CD4-positive, CD25-positive, alpha-beta regulatory T cell (primary cell): ENCODE data around the gene CLPTM1L. TPM values are rescaled to one million over a fixed set of nuclear protein-coding genes. Genes with fewer than 3 reads are reported as not detected.
"Not testable (repeated sequence)": the region's sequence is repeated elsewhere in the genome, so short reads cannot be mapped to it uniquely, and the experiment has no call there.

ENCODE experiments used
- ATAC-seq, 2 donors: fragments of 150-1000 bp; cut with Tn5 transposase; one replicate each; pipeline ENCODE4 v1.10.0; 2021; ENCODE audit warnings: low read depth in 2 of 2, moderate number of reproducible peaks in 2 of 2, moderate library complexity in 1 of 2
- DNase-seq, 3 donors: peaks; one replicate each; pipeline versions ENCODE4 v3.0.0 to v3.0.0-alpha.2; 2012 to 2022; ENCODE audit warnings: mixed read lengths in 1 of 3
- H3K27ac ChIP-seq: one replicate; pipeline ENCODE4 v1.7.0; 2013; ENCODE audit warnings: mild to moderate bottlenecking, low read length; ENCODE audit not compliant: insufficient read depth, poor library complexity, severe bottlenecking
- H3K27me3 ChIP-seq: one replicate; pipeline ENCODE4 v1.7.0; 2013; ENCODE audit warnings: low read length; ENCODE audit not compliant: control insufficient read depth, insufficient read depth
- H3K36me3 ChIP-seq: one replicate; pipeline ENCODE4 v1.7.0; 2013; ENCODE audit warnings: mild to moderate bottlenecking, low read length, moderate library complexity; ENCODE audit not compliant: control insufficient read depth, insufficient read depth
- H3K4me1 ChIP-seq: 2 replicates; pipeline ENCODE4 v1.7.0; 2013; ENCODE audit warnings: mild to moderate bottlenecking, low read length; ENCODE audit not compliant: insufficient read depth, control insufficient read depth, poor library complexity, severe bottlenecking
- H3K4me3 ChIP-seq: one replicate; pipeline ENCODE4 v1.7.0; 2013; ENCODE audit warnings: low read depth, mild to moderate bottlenecking, low read length, moderate library complexity
- H3K9me3 ChIP-seq, 2 experiments: 1 replicate in 1 of 2; 2 replicates in 1 of 2; pipeline ENCODE4 v1.7.0; 2013; ENCODE audit warnings: low read length in 2 of 2, mild to moderate bottlenecking in 1 of 2, moderate library complexity in 1 of 2; ENCODE audit not compliant: control insufficient read depth in 2 of 2
- H3K27ac Mint-ChIP-seq, 3 donors: one replicate each; pipeline ENCODE4 v1.8.0; 2020 to 2022; ENCODE audit warnings: mild to moderate bottlenecking in 3 of 3, mixed read lengths in 3 of 3, moderate library complexity in 2 of 3
- H3K27me3 Mint-ChIP-seq: one replicate; pipeline ENCODE4 v1.8.0; 2022; ENCODE audit warnings: mild to moderate bottlenecking, mixed read lengths
- H3K36me3 Mint-ChIP-seq: one replicate; pipeline ENCODE4 v1.8.0; 2020; ENCODE audit warnings: mixed read lengths
- H3K4me1 Mint-ChIP-seq, 4 donors: one replicate each; pipeline ENCODE4 v1.8.0; 2020 to 2022; ENCODE audit warnings: mixed read lengths in 4 of 4, mild to moderate bottlenecking in 1 of 4
- H3K4me3 Mint-ChIP-seq, 4 donors: one replicate each; pipeline ENCODE4 v1.8.0; 2020 to 2022; ENCODE audit warnings: mild to moderate bottlenecking in 4 of 4, mixed read lengths in 4 of 4, moderate library complexity in 3 of 4
- H3K9me3 Mint-ChIP-seq, 7 donors: one replicate each; pipeline ENCODE4 v1.8.0; 2020 to 2022; ENCODE audit warnings: mixed read lengths in 7 of 7, mild to moderate bottlenecking in 3 of 7, moderate library complexity in 2 of 7
- polyA plus RNA-seq, 4 donors: library from polyadenylated mRNA; unstranded; fragments of 300-500 nt; fragmentation: Illumina TruSeq; gene quantifications; one replicate each; pipeline ENCODE4 v1.2.3, GENCODE V29; 2021
- total RNA-seq: library from RNA; stranded (reverse); gene quantifications from one replicate; pipeline ENCODE4 v1.2.3, GENCODE V29; 2022

The CLPTM1L gene
- total and polyA plus RNA-seq, 5 donors from 2014 or later, result 25.3 to 104 (median 58.8) TPM

DNA sequence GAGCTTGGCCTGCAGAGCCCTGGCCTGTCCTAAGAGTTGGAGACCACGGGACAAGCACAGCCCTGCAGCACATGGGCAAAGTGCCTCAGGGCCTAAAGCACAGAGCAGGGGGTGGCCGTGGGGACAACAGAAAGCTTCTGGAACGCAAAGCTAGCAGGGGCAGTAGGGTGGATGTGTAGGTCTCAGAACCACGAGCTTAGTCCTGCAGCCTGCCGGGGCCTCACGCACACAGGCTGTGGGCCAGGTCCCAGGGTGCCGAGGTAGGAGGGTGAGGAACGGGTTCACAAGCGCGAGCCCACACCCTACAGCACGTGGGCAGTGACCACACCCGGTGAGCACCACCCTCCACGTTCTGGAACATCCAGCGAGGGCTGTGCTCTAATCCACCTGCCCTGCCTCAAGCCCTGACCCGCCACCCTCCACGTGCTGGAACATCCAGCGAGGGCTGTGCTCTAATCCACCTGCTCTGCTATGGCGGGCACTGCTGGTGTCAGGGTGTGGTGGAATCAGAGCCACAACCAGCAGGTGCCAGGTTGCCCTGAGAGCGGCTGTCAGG, 9.3 kb downstream of the CLPTM1L start:
- H3K27ac ChIP-seq, result no peak overlapping the region
- no peaks in the 10 kb centered on the region for H3K27me3 ChIP-seq
- no peaks in the 10 kb centered on the region for H3K9me3 ChIP-seq
- Mint-ChIP-seq H3K4me1 (peaks cover 0 to 19% (median 7%) of the 10 kb centered on the region in 4 donors), H3K27ac (no peak overlapping the region), H3K36me3 (peaks cover 29% of the 10 kb centered on the region), H3K27me3 (no peaks in the 10 kb centered on the region), H3K4me3 (no peak overlapping the region), H3K9me3 (no peaks in the 10 kb centered on the region)
- no peak overlapping the region for H3K4me3 ChIP-seq
- H3K4me1 ChIP-seq, result peaks cover 3% of the 10 kb centered on the region
- peaks cover 88% of the 10 kb centered on the region for H3K36me3 ChIP-seq
- DNase-seq (no peak), ATAC-seq (no peak)

GRCh38 chr5:1334831-1335539, 9.9 kb downstream of the CLPTM1L start:
- Histone ChIP-seq H3K4me3 (no peak overlapping the region), H3K27ac (no peak overlapping the region), H3K36me3 (peaks cover 88% of the 10 kb centered on the region), H3K27me3 (no peaks in the 10 kb centered on the region), H3K4me1 (peaks cover 3% of the 10 kb centered on the region), H3K9me3 (no peaks in the 10 kb centered on the region)
- Mint-ChIP-seq H3K27ac (no peak overlapping the region), H3K4me3 (no peak overlapping the region), H3K36me3 (peaks cover 25% of the 10 kb centered on the region), H3K4me1 (peaks cover 0 to 18% (median 2%) of the 10 kb centered on the region in 4 donors), H3K27me3 (no peaks in the 10 kb centered on the region), H3K9me3 (no peaks in the 10 kb centered on the region)
- DNase-seq (no peak), ATAC-seq (no peak)

DNA sequence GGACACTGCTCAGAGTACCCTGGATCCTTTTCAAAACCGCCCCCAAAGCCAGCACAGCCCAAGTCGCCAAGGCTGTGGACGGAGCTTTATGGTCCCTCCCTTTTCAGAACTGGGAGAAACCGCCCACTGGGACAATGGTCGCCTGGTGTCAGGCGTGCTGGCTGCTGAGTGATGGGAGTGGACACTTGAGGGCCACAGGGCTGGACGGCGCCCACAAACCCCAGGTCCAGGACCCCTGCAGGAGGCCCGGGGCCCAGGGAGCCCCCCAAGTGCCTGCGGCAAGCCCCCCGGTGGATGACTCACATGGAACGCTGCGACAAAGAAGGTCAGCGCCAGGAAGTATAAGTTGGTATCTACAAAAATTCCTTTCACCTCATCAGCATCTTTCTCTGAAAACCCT, 10.9 kb downstream of the CLPTM1L start:
- Mint-ChIP-seq H3K4me3 (no peak overlapping the region), H3K4me1 (peaks cover 0 to 17% (median under 1%) of the 10 kb centered on the region in 4 donors), H3K27me3 (no peaks in the 10 kb centered on the region), H3K9me3 (no peaks in the 10 kb centered on the region), H3K36me3 (peaks cover 25% of the 10 kb centered on the region), H3K27ac (no peak overlapping the region)
- Histone ChIP-seq H3K27me3 (no peaks in the 10 kb centered on the region), H3K4me1 (peaks cover 3% of the 10 kb centered on the region), H3K36me3 (peaks cover 88% of the 10 kb centered on the region), H3K4me3 (no peak overlapping the region), H3K27ac (no peak overlapping the region), H3K9me3 (no peaks in the 10 kb centered on the region)
- no peak for ATAC-seq
- DNase-seq, result no peak

GRCh38 chr5:1333286-1333685, 11.6 kb downstream of the CLPTM1L start:
- not testable (repeated sequence) for H3K27me3 Mint-ChIP-seq, H3K9me3 Mint-ChIP-seq, H3K27ac ChIP-seq, H3K4me3 ChIP-seq, H3K27ac Mint-ChIP-seq, H3K4me1 ChIP-seq, H3K4me3 Mint-ChIP-seq, H3K9me3 ChIP-seq, ATAC-seq, H3K27me3 ChIP-seq
- peak in 1 of 3 donors; percentile 50 for DNase-seq
- Mint-ChIP-seq H3K4me1 (peaks cover 0 to 21% (median 3%) of the 10 kb centered on the region in 4 donors), H3K36me3 (peaks cover 29% of the 10 kb centered on the region)
- H3K36me3 ChIP-seq, result peaks cover 82% of the 10 kb centered on the region

GRCh38 chr5:1332461-1333001, 12.4 kb downstream of the CLPTM1L start:
- no peak overlapping the region for H3K4me3 ChIP-seq
- H3K36me3 Mint-ChIP-seq, result peaks cover 32% of the 10 kb centered on the region
- peaks cover 0 to 22% (median 3%) of the 10 kb centered on the region in 4 donors for H3K4me1 Mint-ChIP-seq
- H3K9me3 Mint-ChIP-seq, result no peaks in the 10 kb centered on the region
- no peaks in the 10 kb centered on the region for H3K9me3 ChIP-seq
- no peaks in the 10 kb centered on the region for H3K27me3 Mint-ChIP-seq
- H3K4me1 ChIP-seq, result peaks cover 3% of the 10 kb centered on the region
- H3K27ac Mint-ChIP-seq, result no peak overlapping the region
- no peak overlapping the region for H3K27ac ChIP-seq
- H3K4me3 Mint-ChIP-seq, result no peak overlapping the region
- DNase-seq (peak in 1 of 3 donors; percentile 27), ATAC-seq (no peak)
- H3K27me3 ChIP-seq, result no peaks in the 10 kb centered on the region
- H3K36me3 ChIP-seq, result peaks cover 75% of the 10 kb centered on the region

DNA sequence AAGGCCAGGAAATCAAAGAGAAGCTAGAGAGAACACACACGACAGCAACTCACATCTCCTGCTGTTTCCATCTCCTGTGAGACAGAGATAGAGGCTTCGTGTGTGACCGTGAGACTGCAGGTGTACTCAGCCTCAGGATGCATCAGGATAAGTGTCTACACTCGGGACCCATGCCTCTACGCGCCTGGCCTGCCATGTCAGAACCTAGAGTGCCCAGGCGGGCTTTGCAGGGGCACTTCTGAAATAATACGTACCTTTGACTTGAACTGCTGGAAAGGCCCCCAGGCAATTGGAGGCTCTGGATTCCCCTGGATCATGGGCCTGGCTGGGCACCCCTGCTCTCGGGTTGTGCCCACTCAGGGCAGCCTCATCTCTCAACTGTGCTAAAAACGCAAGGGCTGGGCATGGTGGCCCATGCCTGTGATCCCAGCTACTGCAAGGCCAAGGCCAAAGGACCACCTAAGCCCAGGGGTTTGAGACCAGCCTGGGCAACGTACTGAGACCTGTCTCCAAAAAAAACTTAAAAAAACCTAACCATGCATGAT, 13.0 kb downstream of the CLPTM1L start:
- H3K27me3 Mint-ChIP-seq, result no peaks in the 10 kb centered on the region
- no peak for ATAC-seq
- no peak for DNase-seq
- no peaks in the 10 kb centered on the region for H3K9me3 ChIP-seq
- no peak overlapping the region for H3K4me3 ChIP-seq
- H3K4me1 Mint-ChIP-seq, result peaks cover 0 to 20% (median 3%) of the 10 kb centered on the region in 4 donors
- peaks cover 69% of the 10 kb centered on the region for H3K36me3 ChIP-seq
- H3K9me3 Mint-ChIP-seq, result no peaks in the 10 kb centered on the region
- no peak overlapping the region for H3K27ac ChIP-seq
- no peak overlapping the region for H3K27ac Mint-ChIP-seq
- H3K36me3 Mint-ChIP-seq, result peaks cover 32% of the 10 kb centered on the region
- no peak overlapping the region for H3K4me3 Mint-ChIP-seq
- no peaks in the 10 kb centered on the region for H3K27me3 ChIP-seq
- H3K4me1 ChIP-seq, result peaks cover 3% of the 10 kb centered on the region

- no peak for DNase-seq
- Mint-ChIP-seq H3K36me3 (peaks cover 31% of the 10 kb centered on the region), H3K4me1 (peaks cover 0 to 16% (median 3%) of the 10 kb centered on the region in 4 donors), H3K9me3 (no peaks in the 10 kb centered on the region), H3K4me3 (no peak overlapping the region), H3K27me3 (no peaks in the 10 kb centered on the region), H3K27ac (peak overlapping the region in 1 of 3 donors; percentile 31)
- H3K36me3 ChIP-seq, result peaks cover 61% of the 10 kb centered on the region
- no peak overlapping the region for H3K4me3 ChIP-seq
- H3K27ac ChIP-seq, result no peak overlapping the region
- no peak for ATAC-seq
- no peaks in the 10 kb centered on the region for H3K27me3 ChIP-seq
- no peaks in the 10 kb centered on the region for H3K9me3 ChIP-seq
- peaks cover 2% of the 10 kb centered on the region for H3K4me1 ChIP-seq
Measured at GRCh38 chr5:1330847-1331831, 13.8 kb downstream of the CLPTM1L start.
